COLO668 (cell line): ENCODE results near the gene TMEM212.

Source experiments
- DNase-seq: peaks from one replicate; lab custom pipeline; 2025; ENCODE audit not compliant: unreplicated experiment; lab: John Stamatoyannopoulos, UW

The TMEM212 gene

DNA sequence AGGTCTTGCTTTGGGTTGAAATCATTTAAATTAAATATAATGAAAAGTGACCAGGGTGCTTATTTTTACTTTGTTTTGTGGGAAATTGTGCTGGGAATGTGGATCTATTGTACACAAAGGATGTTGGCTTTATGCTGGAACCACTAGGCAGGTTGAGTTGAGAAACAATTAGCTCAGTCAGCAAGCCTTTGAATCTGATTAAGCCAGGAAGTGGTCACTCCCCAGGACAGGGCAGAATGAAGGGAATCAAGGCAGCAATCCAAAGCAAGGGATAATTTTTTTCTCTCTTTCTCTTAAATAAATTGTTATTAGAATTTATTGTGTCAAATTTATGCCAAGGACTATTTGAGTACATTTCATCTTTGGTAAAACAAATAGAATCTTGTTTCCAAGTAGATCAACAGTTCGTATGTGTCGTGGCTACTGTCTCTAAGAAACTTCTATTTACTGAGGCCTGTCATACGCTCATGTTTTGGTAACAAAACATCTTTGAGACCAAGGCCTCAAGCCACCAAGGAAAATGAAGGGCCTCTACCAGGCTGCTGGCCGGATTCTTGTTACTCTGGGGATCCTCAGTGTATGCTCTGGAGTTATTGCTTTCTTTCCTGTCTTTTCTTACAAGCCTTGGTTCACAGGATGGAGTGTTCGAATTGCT is at the start of gene TMEM212:
TMEM212 (plus strand) TSS at position 486 of the 655 bp plus-strand sequence; CDS start at position 521, 35 bp downstream.
- DNase-seq, result no peak

DNA sequence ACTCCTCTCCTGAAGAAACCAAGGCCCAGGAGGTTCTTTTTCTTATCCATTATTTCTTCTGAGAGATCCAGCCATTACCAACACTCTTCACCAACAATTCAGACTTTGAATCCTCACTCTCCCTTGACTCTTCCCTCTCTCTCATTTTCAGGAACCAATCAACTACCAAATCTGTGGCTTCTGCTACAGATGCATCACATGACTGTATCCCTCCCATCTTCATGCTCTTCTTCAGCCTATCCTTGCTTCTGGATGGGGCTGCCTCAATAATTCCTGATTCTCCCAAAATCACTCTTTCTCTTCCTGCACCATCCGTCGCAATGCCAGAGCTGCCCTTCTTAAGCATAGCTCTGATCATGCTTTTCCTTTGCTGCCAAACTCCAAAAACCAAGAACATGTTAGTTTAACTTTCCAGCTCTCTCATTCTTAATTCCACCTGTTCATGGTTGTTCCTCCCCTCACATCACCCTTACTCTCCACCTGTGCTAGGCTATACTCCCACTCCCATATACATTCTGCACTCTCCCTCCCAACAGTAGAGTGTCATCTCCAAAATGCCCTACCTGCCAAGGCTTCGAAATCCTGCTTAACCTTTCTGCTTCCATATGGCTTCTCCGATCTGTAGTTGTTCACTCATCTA is 46.4 kb upstream of the TMEM212 start:
- no peak for DNase-seq

DNA sequence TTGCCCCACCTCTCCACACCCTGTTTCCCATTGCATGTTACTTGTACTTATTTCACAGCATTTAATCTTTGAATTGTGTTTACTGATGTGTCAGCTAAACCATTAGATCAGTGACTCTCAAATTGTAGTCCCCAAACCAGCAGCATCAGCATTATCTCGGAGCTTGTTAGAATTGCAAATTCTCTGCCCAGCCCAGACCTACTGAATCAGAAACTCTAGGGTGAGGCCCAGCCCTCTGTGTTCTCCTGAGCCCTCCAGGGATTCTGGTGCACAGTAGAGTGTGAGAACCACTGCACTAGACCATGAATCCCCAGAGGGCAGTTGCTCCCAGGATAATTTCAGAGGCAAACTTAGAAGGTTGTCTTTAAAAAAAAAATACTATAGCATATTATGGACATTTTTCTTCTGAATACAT is 45.9 kb upstream of the TMEM212 start:
- no peak for DNase-seq

DNA sequence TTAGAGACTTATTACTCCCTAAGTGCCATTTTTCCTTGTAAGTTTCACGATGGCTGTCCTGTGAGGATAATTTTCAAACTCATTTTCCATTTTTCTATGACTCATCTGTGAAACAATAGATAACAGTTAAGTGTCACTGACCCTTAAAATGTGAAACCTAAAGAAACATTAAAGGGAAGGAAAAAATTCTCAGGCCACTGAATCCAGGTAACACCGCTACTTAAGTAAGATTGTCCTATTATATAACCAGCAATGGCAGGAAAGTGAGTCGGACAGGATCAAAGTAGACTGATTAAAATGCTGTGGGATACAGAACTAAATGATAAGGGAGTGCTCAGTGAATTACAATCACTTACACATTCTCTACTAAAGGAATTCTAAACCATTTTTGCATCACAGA is 45.3 kb upstream of the TMEM212 start:
- no peak for DNase-seq

GRCh38 chr3:171799501-171799900 is 43.6 kb upstream of the TMEM212 start:
- DNase-seq, result no peak

- DNase-seq, result no peak
Observed at GRCh38 chr3:171801738-171802589, 41.2 kb upstream of the TMEM212 start.

GRCh38 chr3:171802590-171802956 is 40.6 kb upstream of the TMEM212 start:
- no peak for DNase-seq

DNA sequence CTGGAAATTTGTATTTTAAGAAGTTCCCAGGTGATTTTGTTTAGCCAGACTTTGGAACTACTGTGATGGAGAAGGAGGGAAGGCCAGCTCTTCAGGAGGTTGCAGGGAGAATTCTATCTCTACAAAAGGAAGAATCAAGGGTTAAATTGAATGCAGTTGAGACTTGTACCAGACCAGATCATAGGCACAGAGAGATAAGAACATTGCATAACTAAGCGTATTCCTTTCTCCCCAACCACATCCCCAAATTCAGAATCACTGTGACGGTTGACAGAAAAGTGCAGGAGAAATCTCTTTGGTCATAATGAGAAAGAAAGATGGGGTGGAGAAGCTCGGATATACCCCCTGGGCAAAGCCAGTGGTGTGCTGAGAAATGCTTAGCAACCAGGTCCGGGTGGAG is 40.1 kb upstream of the TMEM212 start:
- no peak for DNase-seq

DNA sequence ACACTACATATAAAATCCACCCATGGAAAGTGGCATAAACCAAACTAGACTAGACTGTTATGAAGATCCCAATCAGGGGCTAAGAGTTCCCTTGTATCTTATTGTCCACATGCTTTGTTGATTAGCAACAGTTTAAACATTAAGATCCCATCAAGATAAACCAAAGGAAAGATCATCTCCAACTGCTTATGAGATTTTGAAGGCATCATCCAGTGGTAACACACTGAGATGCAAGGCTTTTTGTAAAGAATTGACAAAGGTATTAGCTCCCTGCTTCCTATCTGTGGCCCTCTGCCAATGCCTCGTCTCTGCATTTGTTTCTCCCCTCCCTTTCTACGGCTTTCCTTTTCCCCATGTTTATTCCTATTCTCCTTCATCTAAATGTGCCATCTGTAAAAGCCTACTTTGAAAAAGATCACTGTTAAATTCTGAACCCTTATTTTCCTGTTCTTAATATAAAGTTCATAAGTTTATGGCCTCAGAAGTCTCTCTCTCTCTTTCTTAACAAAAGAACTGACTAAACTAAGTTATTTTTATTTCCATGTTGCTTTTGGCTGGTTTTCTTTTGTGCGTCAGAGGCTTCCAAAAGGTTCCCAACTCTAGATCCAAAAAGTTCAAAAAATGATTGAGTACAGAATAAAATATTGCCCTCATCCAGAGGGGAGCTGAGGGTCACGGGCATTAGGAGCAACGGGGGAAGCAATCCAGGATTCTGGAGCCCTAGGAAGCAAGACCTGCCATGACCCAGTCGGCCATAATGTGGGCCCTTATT is 38.3 kb upstream of the TMEM212 start:
- DNase-seq, result no peak

DNA sequence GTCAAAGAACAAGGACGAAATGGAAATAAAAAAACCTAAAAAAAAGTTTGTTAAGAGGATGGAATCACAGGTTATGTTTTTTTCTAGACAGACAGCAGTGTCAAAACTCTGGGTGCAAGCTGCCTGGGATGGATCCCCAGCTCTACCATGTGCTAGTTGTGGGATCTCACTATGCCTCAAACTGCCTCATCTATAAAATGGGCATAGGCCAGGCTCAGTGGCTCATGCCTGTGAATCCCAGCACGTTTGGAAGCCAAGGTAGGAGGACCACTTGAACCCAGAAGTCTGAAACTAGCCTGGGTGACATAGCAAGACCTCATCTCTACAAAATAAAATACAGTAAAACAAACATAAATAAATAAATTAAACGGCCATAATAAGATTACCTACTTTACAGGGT is 37.5 kb upstream of the TMEM212 start:
- no peak for DNase-seq

DNA sequence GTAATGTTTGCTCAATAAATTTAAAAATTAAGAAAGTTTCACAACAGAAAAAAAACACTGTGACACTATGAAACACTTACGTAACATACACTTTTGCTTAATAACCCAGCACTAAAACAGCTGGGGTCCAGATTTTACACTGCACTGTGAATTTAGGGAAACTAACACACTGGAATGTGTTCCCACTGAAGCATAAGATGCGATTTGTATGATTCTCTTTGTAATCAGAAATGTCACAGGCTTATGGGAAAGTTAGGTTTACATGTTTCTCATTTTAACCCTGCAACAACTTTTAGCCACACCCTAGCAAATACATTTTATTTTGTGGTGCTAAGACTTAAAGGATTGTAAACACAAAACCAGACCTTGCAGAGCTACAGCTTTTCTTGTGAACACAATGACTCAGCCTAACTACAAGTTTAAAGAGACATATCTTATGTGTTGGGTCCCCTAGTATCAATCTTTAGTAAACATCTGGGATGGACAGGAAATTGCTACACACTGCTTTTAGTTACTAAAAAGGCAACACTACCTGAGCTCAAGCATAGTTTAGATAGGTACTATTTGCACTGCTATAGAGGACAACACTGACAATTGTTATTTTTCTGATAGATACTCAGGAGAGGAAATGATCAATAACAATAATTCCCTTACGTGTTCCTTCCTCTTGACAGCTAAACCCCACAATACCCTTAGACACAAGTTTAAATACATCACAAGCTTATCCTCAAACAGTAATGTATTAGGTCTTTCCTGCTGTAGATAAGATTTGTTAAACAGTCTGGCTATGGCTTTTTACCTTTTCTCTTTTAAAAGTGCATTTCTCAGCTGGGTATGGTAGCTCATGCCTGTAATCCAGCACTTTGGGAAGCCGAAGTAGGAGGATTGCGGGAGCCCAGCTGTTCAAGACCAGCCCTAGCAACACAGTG is 36.7 kb upstream of the TMEM212 start:
- no peak for DNase-seq

DNA sequence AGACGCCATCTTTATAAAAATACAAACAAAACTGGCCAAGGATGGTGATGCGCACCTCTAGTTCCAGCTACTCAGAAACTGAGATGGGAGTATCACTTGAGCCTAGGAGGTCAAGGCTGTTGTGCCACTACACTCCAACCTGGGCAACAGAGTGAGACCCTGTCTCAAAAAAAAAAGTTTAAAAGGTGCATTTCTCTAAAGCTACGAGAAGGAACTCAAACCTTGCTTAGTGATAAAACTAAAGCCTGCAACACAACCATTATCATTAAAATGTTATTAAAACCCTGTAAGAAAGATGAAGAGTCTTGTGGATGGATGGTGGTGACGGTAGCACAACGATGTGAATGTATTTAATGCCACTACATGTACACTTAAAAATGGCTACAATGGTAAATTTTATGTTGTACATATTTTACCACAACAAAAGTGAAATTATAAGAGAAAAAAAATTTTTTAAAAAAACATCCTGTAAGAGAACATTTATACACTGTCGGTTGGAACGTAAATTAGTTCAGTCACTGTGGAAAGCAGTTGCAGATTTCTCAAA is 35.9 kb upstream of the TMEM212 start:
- DNase-seq, result no peak

DNA sequence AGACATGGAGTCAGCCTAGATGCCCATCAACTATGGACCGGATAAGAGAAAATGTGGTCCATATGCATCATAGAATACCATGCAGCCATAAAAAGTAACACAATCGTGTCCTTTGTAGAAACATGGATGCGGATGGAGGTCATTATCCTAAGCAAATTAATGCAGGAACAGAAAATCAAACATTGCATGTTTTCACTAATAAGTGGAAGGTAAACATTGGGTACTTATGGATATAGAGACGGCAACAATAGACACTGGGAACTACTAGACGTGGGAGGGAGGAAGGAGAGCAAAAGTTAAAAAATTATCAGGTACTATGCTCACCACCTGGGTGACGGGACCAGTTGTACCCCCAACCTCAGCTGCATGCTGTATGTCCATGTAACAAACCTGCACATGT is 35.3 kb upstream of the TMEM212 start:
- no peak for DNase-seq

DNA sequence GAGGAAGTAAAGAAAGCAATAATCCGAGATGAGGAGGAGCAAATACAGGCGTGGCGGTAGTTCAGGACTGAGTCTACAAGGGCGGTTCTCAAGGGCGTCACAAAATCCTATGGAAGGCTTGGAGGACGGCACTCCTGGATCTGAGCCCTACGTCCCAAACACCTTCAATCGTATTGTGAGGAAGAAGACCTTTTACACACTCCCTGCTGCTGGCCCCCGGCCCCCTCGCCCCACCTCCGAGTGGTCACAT is 33.6 kb upstream of the TMEM212 start:
- DNase-seq, result no peak

- DNase-seq, result peak; percentile 84
Observed at GRCh38 chr3:171809861-171810628, 33.1 kb upstream of the TMEM212 start, which contains the start of gene PLD1. Gene PLD1, minus strand, starts transcription at chr3:171810483. Its CDS starts 72,432 bp downstream, at chr3:171738051.

DNA sequence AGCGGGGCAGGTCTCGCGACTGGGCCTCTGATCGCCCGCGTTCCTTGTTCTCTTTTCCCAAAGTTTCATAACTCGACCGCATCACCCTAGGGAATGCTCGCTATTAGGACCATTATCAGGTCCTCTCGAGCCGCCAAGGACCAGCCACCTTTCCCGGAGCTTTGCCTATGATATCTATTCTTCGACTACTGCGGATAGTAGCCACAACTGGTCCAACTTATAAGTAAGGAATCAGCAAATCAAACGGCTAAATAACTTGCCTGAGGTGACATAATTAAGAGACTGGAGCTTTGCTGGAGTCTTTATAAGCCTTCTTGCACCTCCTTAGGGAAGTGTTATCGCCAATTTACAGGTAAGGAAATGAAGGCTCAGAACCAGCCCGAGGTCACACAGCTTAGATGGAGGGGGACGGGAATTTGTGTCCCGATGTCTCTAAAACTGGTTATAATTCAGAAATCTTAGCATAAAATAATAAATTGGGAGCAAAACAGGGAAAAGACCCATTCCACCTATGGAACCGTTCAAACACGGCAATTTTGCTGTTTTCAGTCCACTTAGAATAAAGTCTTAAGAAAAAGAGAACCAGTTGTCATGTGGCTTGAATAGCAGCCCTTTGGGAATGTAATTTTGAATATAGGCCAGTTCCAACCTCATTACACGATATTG is 32.4 kb upstream of the TMEM212 start:
- DNase-seq, result no peak

DNA sequence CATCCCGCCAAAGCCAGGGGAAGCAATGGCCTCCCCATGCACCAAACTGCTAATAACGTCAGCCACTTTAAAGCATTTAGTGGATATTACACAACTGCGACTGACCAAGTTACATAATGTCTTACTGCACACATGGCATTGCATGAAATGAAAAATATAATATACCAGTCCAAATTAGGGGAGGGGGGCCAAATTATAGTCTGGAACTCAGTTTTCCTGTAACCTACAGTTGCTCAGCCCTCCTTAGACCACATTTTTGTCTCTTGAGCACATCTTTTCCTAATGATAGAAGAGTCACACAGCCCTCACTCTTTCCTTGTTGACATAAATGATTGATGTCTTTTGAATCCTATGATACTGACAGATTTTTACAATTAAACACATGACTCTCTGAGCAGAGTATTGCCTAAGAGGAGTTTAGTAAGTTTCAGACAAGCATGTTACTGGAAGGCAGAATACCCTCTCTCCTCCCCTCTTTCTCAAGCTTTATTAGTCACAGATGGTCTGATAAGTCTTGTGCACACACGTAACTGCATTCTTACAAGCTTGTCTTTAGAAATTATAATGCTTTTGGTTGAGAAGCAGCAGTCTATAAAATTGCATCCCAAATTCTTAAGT is 31.7 kb upstream of the TMEM212 start:
- no peak for DNase-seq

DNA sequence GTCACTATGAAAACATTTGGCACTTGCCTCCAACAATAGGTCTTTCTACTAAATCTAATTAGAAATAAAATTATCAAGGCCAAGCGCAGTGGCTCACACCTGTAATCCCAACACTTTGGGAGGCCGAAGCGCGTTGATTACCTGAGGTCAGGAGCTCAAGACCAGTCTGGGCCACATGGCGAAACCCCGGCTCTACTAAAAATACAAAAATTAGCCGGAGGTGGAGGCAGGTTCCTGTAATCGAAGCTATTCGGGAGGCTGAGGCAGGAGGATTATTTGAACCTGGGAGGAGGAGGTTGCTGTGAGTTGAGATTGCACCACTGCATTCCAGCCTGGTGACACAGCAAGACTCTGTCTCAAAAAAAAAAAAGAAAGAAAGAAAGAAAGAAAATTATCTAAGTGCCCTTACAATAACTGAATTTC is 31.2 kb upstream of the TMEM212 start:
- DNase-seq, result no peak
